Common myeloid progenitor, CD34-positive (primary cell): Measurements from ENCODE around the gene PODXL2.
"Not testable (repeated sequence)": the region's sequence is repeated elsewhere in the genome, so short reads cannot be mapped to it uniquely, and the experiment has no call there.

Source experiments
- CTCF ChIA-PET: fragments of 350-600 bp; sonication (Branson Sonifier 250); formaldehyde crosslinking; loops from one replicate; lab custom pipeline; 2021; ENCODE audit warnings: antibody characterized with exemption; lab: Charles Lee
- POLR2A ChIA-PET: fragments of 350-600 bp; sonication (Branson Sonifier 250); formaldehyde crosslinking; loops from one replicate; lab custom pipeline; 2021; ENCODE audit warnings: antibody characterized with exemption; lab: Charles Lee
- DNase-seq, 3 donors: peaks; one replicate each; pipeline versions ENCODE4 v3.0.0 to v3.0.0-alpha.2; 2013
- H3K27ac ChIP-seq, 2 experiments: 1 replicate in 1 of 2; 2 replicates in 1 of 2; pipeline ENCODE4 v1.7.0; 2013; ENCODE audit warnings: inconsistent platforms in 2 of 2, low read length in 2 of 2, mild to moderate bottlenecking in 2 of 2, low read depth in 1 of 2, moderate library complexity in 1 of 2; ENCODE audit not compliant: severe bottlenecking in 2 of 2, insufficient read depth in 1 of 2, poor library complexity in 1 of 2
- H3K27me3 ChIP-seq, 5 experiments: replicated peaks in 2 of 5; 1 replicate in 3 of 5; 2 replicates in 2 of 5; pipeline versions ENCODE4 v1.6.1 to v1.7.0; 2013; ENCODE audit warnings: low read length in 4 of 5, mild to moderate bottlenecking in 2 of 5, moderate library complexity in 2 of 5, inconsistent platforms in 1 of 5; ENCODE audit not compliant: insufficient read depth in 5 of 5, control insufficient read depth in 4 of 5
- H3K36me3 ChIP-seq, 4 experiments: 1 replicate in 2 of 4; 2 replicates in 2 of 4; pipeline versions ENCODE4 v1.6.1 to v1.7.0; 2013; ENCODE audit warnings: low read length in 3 of 4, control low read depth in 1 of 4, mild to moderate bottlenecking in 1 of 4; ENCODE audit not compliant: control insufficient read depth in 4 of 4, insufficient read depth in 4 of 4
- H3K4me1 ChIP-seq, 4 experiments: 1 replicate in 3 of 4; 2 replicates in 1 of 4; pipeline versions ENCODE4 v1.6.1 to v1.7.1; 2013; ENCODE audit warnings: low read length in 3 of 4, mild to moderate bottlenecking in 3 of 4, control low read depth in 1 of 4, inconsistent platforms in 1 of 4, moderate library complexity in 1 of 4; ENCODE audit not compliant: control insufficient read depth in 4 of 4, insufficient read depth in 4 of 4; ENCODE audit errors: control extremely low read depth in 1 of 4
- H3K4me3 ChIP-seq, 7 experiments: 1 replicate in 4 of 7; 2 replicates in 3 of 7; pipeline versions ENCODE4 v1.5.1 to v1.7.0; 2013; ENCODE audit warnings: mild to moderate bottlenecking in 7 of 7, low read length in 6 of 7, moderate library complexity in 6 of 7, inconsistent platforms in 2 of 7, low read depth in 2 of 7, control low read depth in 1 of 7; ENCODE audit not compliant: insufficient read depth in 4 of 7, control insufficient read depth in 1 of 7; ENCODE audit errors: extremely low read depth in 1 of 7
- H3K9me3 ChIP-seq, 5 experiments: 1 replicate in 4 of 5; 2 replicates in 1 of 5; pipeline versions ENCODE4 v1.6.1 to v1.7.1; 2013; ENCODE audit warnings: low read length in 4 of 5, mild to moderate bottlenecking in 2 of 5, inconsistent platforms in 1 of 5, low read depth in 1 of 5, moderate library complexity in 1 of 5; ENCODE audit not compliant: control insufficient read depth in 4 of 5, insufficient read depth in 2 of 5; ENCODE audit errors: control extremely low read depth in 1 of 5
- WGBS: methylation state at CpG from one replicate; pipeline ENCODE4 v1.1.5; 2013; ENCODE audit not compliant: insufficient coverage; 5-methylcytosine and 5-hydroxymethylcytosine counted together

Gene PODXL2

DNA sequence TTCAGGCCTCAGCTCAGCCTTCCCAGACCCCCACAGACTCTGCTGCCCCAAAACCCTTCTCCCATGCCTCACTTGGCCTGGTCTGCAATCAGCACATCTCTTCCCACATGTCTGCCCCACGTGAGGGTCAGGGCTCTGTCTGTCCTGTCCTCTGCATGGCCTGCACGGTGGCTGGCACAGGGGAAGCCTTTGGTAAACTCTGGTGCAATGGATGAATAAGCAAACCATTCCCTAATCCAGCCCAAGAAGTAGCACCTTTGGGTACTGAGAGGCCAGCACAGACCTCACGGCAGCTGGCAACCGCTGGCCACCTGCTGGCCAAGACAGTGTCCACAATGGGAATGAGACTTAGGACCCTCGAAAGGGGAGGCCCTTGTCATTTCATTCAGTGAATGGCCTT is 71.4 kb downstream of the PODXL2 start:
- WGBS = 100% methylated on average over 4 of the region's 5 CpGs
- ChIA-PET CTCF (interaction anchor here (0.9 to 1.7 kb wide), 2 partner anchors 33 to 49 kb away, joined by 3 to 6 read pairs; no protein-coding TSS in a partner anchor), POLR2A (no interaction called here)
- peaks cover 0 to 28% (median 8%) of the 10 kb centered on the region in 4 experiments for H3K36me3 ChIP-seq
- no peak overlapping the region for H3K27ac ChIP-seq
- no peak overlapping the region for H3K4me3 ChIP-seq
- DNase-seq = no peak
- peaks cover 0 to 2% (median 0%) of the 10 kb centered on the region in 5 experiments for H3K9me3 ChIP-seq
- H3K27me3 ChIP-seq = no peaks in the 10 kb centered on the region
- peaks cover 0 to 29% (median 20%) of the 10 kb centered on the region in 4 experiments for H3K4me1 ChIP-seq

- ChIA-PET POLR2A (no interaction called here), CTCF (interaction anchor here (1.7 kb wide), 1 partner anchor 50 kb away, joined by 6 read pairs; no protein-coding TSS in a partner anchor)
- 82% methylated on average over 11 of the region's 11 CpGs for WGBS
- Histone ChIP-seq H3K4me3 (no peak overlapping the region), H3K36me3 (peaks cover 0 to 38% (median 16%) of the 10 kb centered on the region in 4 experiments), H3K4me1 (peaks cover 0 to 29% (median 20%) of the 10 kb centered on the region in 4 experiments), H3K27me3 (no peaks in the 10 kb centered on the region), H3K9me3 (peaks cover 0 to 2% (median 0%) of the 10 kb centered on the region in 5 experiments), H3K27ac (peak overlapping the region; percentile 15 to 19)
- DNase-seq = no peak
Observed at GRCh38 chr3:127701280-127701911, 72.4 kb downstream of the PODXL2 start.

DNA sequence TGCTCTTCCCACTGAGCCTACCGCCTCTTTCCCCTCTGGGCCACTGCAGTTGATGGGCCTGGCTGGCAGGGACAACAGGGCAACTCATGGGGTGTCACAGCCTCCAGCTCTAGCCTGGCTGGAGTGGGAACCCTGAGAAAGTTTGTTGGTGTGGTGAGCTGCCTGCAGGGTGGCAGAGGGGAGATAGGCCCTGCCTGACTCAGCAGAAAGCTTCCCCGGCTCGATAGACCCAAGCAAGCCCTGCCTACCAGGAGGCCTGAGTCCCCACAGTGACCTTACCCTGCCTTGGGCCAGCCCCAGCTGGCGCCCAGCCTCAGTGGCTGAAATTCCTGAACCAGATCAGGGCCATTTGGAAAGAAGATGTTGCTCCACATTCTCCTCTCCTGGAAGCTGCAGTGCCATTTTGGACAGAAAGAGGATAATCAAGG is 73.2 kb downstream of the PODXL2 start:
- Histone ChIP-seq H3K4me1 (peaks cover 0 to 22% (median 13%) of the 10 kb centered on the region in 4 experiments), H3K36me3 (peaks cover 0 to 44% (median 19%) of the 10 kb centered on the region in 4 experiments), H3K27me3 (no peaks in the 10 kb centered on the region), H3K27ac (peak overlapping the region; percentile 15 to 19), H3K4me3 (no peak overlapping the region), H3K9me3 (peaks cover 0 to 2% (median 0%) of the 10 kb centered on the region in 5 experiments)
- peak; percentile 39 to 86 (median 78) for DNase-seq
- 44% methylated on average over 4 of the region's 4 CpGs for WGBS
- ChIA-PET POLR2A (no interaction called here), CTCF (no interaction called here)

DNA sequence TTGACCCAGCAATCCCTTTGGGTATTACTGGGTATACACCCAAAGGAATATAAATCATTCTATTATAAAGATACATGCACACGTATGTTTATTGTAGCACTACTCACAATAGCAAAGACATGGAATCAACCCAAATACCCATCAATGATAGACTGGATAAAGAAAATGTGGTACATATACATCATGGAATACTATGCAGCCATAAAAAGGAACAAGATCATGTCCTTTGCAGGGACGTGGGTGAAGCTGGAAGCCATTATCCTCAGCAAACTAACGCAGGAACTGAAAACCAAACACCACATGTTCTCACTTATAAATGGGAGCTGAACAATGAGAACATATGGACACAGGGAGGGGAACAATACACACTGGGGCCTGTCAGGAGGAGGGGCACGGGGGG is 75.9 kb downstream of the PODXL2 start:
- H3K27ac ChIP-seq, H3K27me3 ChIP-seq, DNase-seq, POLR2A ChIA-PET, H3K9me3 ChIP-seq, H3K4me3 ChIP-seq: not testable (repeated sequence)
- WGBS = 100% methylated on average over 1 of the region's 4 CpGs
- peaks cover 0 to 13% (median 9%) of the 10 kb centered on the region in 4 experiments for H3K4me1 ChIP-seq
- peaks cover 0 to 56% (median 26%) of the 10 kb centered on the region in 4 experiments for H3K36me3 ChIP-seq
- CTCF ChIA-PET = interaction anchor here (1.7 kb wide), 1 partner anchor 10 kb away, joined by 5 read pairs; no protein-coding TSS in a partner anchor

GRCh38 chr3:127706312-127706711 is 77.3 kb downstream of the PODXL2 start:
- ChIA-PET POLR2A (interaction anchor here (0.6 kb wide), 1 partner anchor 179 kb away, joined by 3 read pairs; no protein-coding TSS in a partner anchor), CTCF (interaction anchor here (1.3 to 1.7 kb wide), 3 partner anchors 9 to 11 kb away, joined by 4 to 6 read pairs (median 5); no protein-coding TSS in a partner anchor)
- Histone ChIP-seq H3K27me3 (no peaks in the 10 kb centered on the region), H3K9me3 (peaks cover 0 to 2% (median 0%) of the 10 kb centered on the region in 5 experiments), H3K4me1 (peaks cover 0 to 11% (median 8%) of the 10 kb centered on the region in 4 experiments), H3K4me3 (no peak overlapping the region), H3K36me3 (peaks cover 0 to 68% (median 35%) of the 10 kb centered on the region in 4 experiments), H3K27ac (no peak overlapping the region)
- DNase-seq = no peak
- WGBS = 100% methylated on average over 2 of the region's 7 CpGs

DNA sequence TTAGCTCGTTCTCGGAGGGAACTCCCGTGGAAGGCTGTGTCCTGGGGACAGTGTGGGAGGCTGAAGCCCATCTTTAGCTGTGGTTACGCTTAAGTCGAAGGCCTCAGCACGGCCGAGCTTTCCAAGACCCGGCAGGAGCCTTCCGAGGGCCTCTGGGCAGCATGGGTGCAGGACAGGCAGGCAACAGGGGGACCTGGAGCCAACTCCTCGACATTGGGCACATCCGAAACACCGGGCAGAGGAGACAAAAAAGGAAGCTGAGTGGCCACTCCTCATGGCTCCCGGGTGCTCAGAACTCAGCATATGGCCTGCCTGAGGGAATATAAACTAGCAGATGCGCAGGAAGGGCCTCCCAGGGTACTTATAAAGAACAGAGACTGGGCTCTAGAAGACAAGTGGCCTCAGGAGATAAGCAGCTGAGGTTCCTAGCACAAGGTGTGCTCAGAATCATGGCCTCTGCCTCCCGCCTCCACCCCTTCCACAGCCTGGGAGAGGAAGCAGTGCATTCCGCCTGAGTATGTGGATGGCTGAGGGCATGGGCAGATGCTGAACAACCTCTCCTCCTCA is 77.9 kb downstream of the PODXL2 start:
- Histone ChIP-seq H3K36me3 (peaks cover 0 to 65% (median 34%) of the 10 kb centered on the region in 4 experiments), H3K27ac (no peak overlapping the region), H3K9me3 (peaks cover 0 to 2% (median 0%) of the 10 kb centered on the region in 5 experiments), H3K4me3 (no peak overlapping the region), H3K4me1 (peaks cover 0 to 7% (median 5%) of the 10 kb centered on the region in 4 experiments), H3K27me3 (no peaks in the 10 kb centered on the region)
- no peak for DNase-seq
- 92% methylated on average over 11 of the region's 16 CpGs for WGBS
- POLR2A ChIA-PET = no interaction called here
- CTCF ChIA-PET = interaction anchor here (1.3 to 1.7 kb wide), 3 partner anchors 8 to 11 kb away, joined by 4 to 6 read pairs (median 5); no protein-coding TSS in a partner anchor
